HL-60 (cell line): ENCODE results near the gene EYS.

Experiments used
- GABPA ChIP-seq: IDR thresholded peaks from 2 replicates; pipeline ENCODE4 v1.6.1; 2012; ENCODE audit warnings: low read depth
- POLR2AphosphoS5 ChIP-seq: IDR thresholded peaks from 2 replicates; pipeline ENCODE4 v1.6.1; 2012; ENCODE audit warnings: low read depth
- TF ChIP-seq, protein P1 (sequence below): IDR thresholded peaks from 2 replicates; pipeline ENCODE4 v1.6.1; 2012; ENCODE audit warnings: low read depth; ENCODE audit not compliant: insufficient replicate concordance
- TF ChIP-seq, protein P2 (sequence below): IDR thresholded peaks from one replicate; pipeline ENCODE4 v1.5.1; 2011; ENCODE audit warnings: low read length, control low read depth, inconsistent platforms; ENCODE audit not compliant: insufficient read depth

DNA sequence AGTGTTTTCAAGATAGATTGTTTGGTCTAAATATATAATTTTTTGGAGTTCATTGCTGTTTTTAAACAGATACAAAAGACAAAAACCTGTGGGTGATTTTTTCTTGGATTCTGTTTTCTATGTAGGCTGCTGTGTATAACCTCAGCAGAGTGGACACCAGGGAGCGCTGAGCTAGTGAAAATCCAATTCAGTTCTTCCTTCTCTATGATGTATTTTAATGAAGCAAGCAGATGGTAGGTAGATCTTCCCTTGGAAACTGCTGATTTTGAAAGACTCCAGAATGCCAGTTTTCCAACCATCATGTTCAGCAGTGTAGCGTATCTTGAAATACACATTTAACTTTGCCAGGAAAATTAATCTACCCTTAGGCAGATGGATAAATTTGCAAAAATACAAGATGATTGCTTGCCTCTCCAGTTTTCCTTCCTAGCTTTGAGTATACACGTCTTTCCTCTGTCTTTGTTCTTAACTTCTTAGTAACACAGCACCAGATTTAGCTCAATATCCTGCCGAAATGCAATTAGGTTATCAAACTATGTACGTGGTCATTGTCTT, 1893.4 kb downstream of the EYS start:
- TF ChIP-seq, protein P1, sequence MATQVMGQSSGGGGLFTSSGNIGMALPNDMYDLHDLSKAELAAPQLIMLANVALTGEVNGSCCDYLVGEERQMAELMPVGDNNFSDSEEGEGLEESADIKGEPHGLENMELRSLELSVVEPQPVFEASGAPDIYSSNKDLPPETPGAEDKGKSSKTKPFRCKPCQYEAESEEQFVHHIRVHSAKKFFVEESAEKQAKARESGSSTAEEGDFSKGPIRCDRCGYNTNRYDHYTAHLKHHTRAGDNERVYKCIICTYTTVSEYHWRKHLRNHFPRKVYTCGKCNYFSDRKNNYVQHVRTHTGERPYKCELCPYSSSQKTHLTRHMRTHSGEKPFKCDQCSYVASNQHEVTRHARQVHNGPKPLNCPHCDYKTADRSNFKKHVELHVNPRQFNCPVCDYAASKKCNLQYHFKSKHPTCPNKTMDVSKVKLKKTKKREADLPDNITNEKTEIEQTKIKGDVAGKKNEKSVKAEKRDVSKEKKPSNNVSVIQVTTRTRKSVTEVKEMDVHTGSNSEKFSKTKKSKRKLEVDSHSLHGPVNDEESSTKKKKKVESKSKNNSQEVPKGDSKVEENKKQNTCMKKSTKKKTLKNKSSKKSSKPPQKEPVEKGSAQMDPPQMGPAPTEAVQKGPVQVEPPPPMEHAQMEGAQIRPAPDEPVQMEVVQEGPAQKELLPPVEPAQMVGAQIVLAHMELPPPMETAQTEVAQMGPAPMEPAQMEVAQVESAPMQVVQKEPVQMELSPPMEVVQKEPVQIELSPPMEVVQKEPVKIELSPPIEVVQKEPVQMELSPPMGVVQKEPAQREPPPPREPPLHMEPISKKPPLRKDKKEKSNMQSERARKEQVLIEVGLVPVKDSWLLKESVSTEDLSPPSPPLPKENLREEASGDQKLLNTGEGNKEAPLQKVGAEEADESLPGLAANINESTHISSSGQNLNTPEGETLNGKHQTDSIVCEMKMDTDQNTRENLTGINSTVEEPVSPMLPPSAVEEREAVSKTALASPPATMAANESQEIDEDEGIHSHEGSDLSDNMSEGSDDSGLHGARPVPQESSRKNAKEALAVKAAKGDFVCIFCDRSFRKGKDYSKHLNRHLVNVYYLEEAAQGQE: no peak
- TF ChIP-seq, protein P2, sequence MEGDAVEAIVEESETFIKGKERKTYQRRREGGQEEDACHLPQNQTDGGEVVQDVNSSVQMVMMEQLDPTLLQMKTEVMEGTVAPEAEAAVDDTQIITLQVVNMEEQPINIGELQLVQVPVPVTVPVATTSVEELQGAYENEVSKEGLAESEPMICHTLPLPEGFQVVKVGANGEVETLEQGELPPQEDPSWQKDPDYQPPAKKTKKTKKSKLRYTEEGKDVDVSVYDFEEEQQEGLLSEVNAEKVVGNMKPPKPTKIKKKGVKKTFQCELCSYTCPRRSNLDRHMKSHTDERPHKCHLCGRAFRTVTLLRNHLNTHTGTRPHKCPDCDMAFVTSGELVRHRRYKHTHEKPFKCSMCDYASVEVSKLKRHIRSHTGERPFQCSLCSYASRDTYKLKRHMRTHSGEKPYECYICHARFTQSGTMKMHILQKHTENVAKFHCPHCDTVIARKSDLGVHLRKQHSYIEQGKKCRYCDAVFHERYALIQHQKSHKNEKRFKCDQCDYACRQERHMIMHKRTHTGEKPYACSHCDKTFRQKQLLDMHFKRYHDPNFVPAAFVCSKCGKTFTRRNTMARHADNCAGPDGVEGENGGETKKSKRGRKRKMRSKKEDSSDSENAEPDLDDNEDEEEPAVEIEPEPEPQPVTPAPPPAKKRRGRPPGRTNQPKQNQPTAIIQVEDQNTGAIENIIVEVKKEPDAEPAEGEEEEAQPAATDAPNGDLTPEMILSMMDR: no peak
- TF ChIP-seq POLR2AphosphoS5 (no peak), GABPA (no peak)
